Upper lobe of left lung (tissue), 6 donors: ENCODE results near the gene MOV10L1. TPM values are rescaled to one million over a fixed set of nuclear protein-coding genes. Genes with fewer than 3 reads are reported as not detected.

Source experiments
- ATAC-seq, 2 donors: fragments of 200-7000 bp; cut with Tn5 transposase; one replicate each; pipeline ENCODE4 v1.9.1; 2022; ENCODE audit warnings: mild to moderate bottlenecking in 2 of 2, moderate library complexity in 2 of 2; ENCODE audit not compliant: low FRiP score in 2 of 2
- DNase-seq, 2 donors: peaks; one replicate each; pipeline ENCODE4 v3.0.0-alpha.2; 2019 to 2020
- H3K27ac ChIP-seq, 4 donors: fragments of 200-600 bp; sonication (generic); one replicate each; pipeline ENCODE4 v1.5.1; 2016 to 2019
- H3K27me3 ChIP-seq, 4 donors: fragments of 200-600 bp; sonication (generic); one replicate each; pipeline ENCODE4 v1.5.1; 2017 to 2019
- H3K36me3 ChIP-seq, 4 donors: fragments of 200-600 bp; sonication (generic); one replicate each; pipeline ENCODE4 v1.5.1; 2016 to 2019
- H3K4me1 ChIP-seq, 4 donors: fragments of 200-600 bp; sonication (generic); one replicate each; pipeline ENCODE4 v1.5.1; 2018 to 2019
- H3K4me3 ChIP-seq, 4 donors: fragments of 200-600 bp; sonication (generic); one replicate each; pipeline ENCODE4 v1.5.1; 2017 to 2019; ENCODE audit warnings: mild to moderate bottlenecking in 2 of 4, moderate library complexity in 1 of 4
- H3K9me3 ChIP-seq, 4 donors: fragments of 200-600 bp; sonication (generic); one replicate each; pipeline ENCODE4 v1.5.1; 2018 to 2019
- EP300 ChIP-seq, 4 donors: sonication (generic); formaldehyde crosslinking; IDR thresholded peaks; one replicate each; pipeline ENCODE4 v1.5.1; 2017; ENCODE audit warnings: antibody characterized with exemption in 4 of 4, control low read depth in 2 of 4
- POLR2A ChIP-seq, 4 donors: fragments of 450-650 bp; IDR thresholded peaks; one replicate each; pipeline ENCODE4 v1.5.1; 2016 to 2017; ENCODE audit warnings: antibody characterized with exemption in 4 of 4, mild to moderate bottlenecking in 2 of 4
- POLR2AphosphoS5 ChIP-seq, 2 donors: sonication (generic); formaldehyde crosslinking; IDR thresholded peaks; one replicate each; pipeline ENCODE4 v1.5.1; 2017; ENCODE audit warnings: antibody characterized with exemption in 2 of 2
- WGBS, 2 donors: methylation state at CpG; one replicate each; pipeline ENCODE4 v1.1.5; 2017 to 2018; 5-methylcytosine and 5-hydroxymethylcytosine counted together
- total RNA-seq, 6 donors: library from RNA; depleted of rRNA in 4 of 6; stranded (reverse); fragments of >200 nt in 4 of 6; gene quantifications; one replicate each; pipeline versions ENCODE4 v1.1.0 to v1.2.1, GENCODE V29; 2016 to 2021
- TF ChIP-seq, protein P1 (sequence below), 6 experiments: fragments of 450-650 bp in 4 of 6; fragments of 200-600 bp in 2 of 6; sonication (generic) in 2 of 6; IDR thresholded peaks; one replicate each; pipeline ENCODE4 v1.5.1; 2016 to 2019; ENCODE audit warnings: antibody characterized with exemption in 6 of 6
- donor health status: DM: no; HTN: no; CAD: no; lungs with moderate emphysema.
- donor health status: DM: no; HTN: yes; CAD: no; lungs with severe emphysema.

Gene MOV10L1
- total RNA-seq, 6 donors from 2014 or later = 0.47 to 3.1 (median 1.8) TPM; not detected in 1

DNA sequence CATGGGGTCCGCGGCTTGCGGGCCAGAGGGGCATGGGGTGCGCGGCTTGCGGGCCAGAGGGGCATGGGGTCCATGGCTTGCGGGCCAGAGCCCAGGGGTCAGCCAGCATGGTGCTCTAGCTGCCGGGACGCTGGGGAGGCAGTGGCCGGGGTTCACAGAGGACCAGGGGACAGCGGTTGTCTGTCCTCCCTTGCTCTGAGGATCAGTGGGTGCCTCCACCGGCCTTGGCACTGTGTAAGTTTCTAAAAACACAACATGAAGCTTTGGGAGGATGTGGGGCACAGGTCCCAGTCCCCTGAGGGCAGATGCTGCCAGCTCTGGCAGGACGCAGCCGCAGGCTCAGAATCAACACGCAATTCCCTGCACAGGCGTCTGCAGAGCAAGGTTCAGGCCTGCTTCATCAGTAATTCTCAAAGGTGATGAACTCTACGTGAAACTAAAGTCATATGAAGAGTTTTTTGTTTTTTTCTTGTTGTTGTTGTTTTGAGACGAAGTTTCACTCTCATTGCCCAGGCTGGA lies 7.5 kb upstream of the MOV10L1 start:
- TF ChIP-seq POLR2AphosphoS5 (IDR thresholded peaks at IDR 0.05) = no peak
- TF ChIP-seq, protein P1, sequence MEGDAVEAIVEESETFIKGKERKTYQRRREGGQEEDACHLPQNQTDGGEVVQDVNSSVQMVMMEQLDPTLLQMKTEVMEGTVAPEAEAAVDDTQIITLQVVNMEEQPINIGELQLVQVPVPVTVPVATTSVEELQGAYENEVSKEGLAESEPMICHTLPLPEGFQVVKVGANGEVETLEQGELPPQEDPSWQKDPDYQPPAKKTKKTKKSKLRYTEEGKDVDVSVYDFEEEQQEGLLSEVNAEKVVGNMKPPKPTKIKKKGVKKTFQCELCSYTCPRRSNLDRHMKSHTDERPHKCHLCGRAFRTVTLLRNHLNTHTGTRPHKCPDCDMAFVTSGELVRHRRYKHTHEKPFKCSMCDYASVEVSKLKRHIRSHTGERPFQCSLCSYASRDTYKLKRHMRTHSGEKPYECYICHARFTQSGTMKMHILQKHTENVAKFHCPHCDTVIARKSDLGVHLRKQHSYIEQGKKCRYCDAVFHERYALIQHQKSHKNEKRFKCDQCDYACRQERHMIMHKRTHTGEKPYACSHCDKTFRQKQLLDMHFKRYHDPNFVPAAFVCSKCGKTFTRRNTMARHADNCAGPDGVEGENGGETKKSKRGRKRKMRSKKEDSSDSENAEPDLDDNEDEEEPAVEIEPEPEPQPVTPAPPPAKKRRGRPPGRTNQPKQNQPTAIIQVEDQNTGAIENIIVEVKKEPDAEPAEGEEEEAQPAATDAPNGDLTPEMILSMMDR (IDR thresholded peaks at IDR 0.05) = no peak
- no peak for TF ChIP-seq POLR2A (IDR thresholded peaks at IDR 0.05)
- TF ChIP-seq EP300 (IDR thresholded peaks at IDR 0.05) = no peak
- H3K27me3 ChIP-seq = no peaks in the 10 kb centered on the region
- 83 to 92% methylated on average over 12 to 18 of the region's 18 CpGs for WGBS, 2 donors

DNA sequence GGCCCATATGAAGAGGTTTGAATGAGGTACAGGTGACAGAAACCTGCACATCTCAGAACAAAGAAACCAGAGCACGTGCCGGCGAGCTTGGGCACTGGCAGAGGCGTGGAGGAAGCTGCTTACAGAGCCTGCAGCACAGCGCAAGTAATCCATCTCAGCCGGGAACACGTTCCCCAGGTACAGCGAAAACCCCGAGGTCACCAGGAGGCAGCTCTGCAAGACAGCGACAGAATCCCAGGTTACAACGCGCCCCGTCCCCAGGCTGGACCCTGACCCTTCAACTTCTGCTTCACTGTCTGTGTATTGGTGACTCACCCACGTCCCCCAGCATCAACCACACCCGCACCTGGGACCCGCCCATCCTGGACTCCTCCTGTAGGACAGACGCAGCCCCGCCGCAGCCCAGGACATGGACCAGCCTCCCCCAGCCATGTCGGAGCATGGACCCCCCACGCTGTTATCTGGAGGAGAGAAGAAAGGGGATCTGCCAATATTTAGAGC lies 6.8 kb upstream of the MOV10L1 start:
- DNase-seq (no peak), ATAC-seq (no peak)
- no peaks in the 10 kb centered on the region for H3K36me3 ChIP-seq
- H3K27me3 ChIP-seq = no peaks in the 10 kb centered on the region
- no peak overlapping the region for H3K27ac ChIP-seq
- TF ChIP-seq, protein P1 (IDR thresholded peaks at IDR 0.05) = no peak
- TF ChIP-seq POLR2AphosphoS5 (IDR thresholded peaks at IDR 0.05) (no peak), POLR2A (IDR thresholded peaks at IDR 0.05) (no peak), EP300 (IDR thresholded peaks at IDR 0.05) (no peak)
- no peaks in the 10 kb centered on the region for H3K9me3 ChIP-seq
- 83 to 88% methylated on average over 9 to 21 of the region's 21 CpGs for WGBS, 2 donors
- peaks cover 0 to 10% (median 0%) of the 10 kb centered on the region in 4 donors for H3K4me1 ChIP-seq
- no peak overlapping the region for H3K4me3 ChIP-seq

More for the DNA sequence above, 7.5 kb upstream of the MOV10L1 start:
- Histone ChIP-seq H3K27ac (no peak overlapping the region), H3K4me3 (no peak overlapping the region), H3K4me1 (peaks cover 0 to 10% (median 0%) of the 10 kb centered on the region in 4 donors), H3K9me3 (no peaks in the 10 kb centered on the region), H3K36me3 (no peaks in the 10 kb centered on the region)
- DNase-seq (no peak), ATAC-seq (no peak)

DNA sequence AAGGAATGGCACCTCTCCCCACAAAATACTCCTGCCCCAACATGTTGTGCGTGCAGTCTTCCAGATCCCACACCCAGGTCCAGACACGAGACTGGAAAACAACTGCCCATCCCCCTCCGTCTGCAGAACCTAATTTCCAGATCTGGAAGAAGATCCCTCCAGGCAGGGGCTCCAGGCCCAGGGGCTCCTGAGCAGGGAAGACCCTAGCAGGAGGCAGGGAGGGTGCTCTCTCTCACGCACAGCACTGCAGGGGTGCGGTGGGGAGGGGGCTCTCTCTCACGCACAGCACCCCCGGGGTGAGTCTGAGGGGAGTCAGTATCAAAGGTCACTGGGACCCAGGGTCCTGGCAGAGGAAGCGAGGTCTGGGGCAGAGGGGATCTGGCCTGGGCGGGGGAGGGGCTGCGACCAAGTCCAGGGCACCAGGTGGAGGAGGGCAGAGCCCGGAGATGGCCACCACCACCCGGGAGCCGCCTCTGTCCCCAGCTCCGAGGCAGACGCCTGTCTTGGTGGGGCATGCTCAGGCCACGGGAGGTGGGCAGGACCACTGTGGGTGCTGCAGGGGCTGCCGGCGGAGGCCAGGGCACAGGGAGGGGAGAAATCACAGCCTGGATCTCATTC lies 6.2 kb upstream of the MOV10L1 start:
- 74 to 78% methylated on average over 7 to 18 of the region's 18 CpGs for WGBS, 2 donors
- Histone ChIP-seq H3K9me3 (no peaks in the 10 kb centered on the region), H3K27me3 (no peaks in the 10 kb centered on the region), H3K36me3 (no peaks in the 10 kb centered on the region), H3K4me1 (peaks cover 0 to 10% (median 0%) of the 10 kb centered on the region in 4 donors), H3K27ac (no peak overlapping the region), H3K4me3 (no peak overlapping the region)
- ATAC-seq = peak in 1 of 2 donors; percentile 8
- no peak for TF ChIP-seq POLR2A (IDR thresholded peaks at IDR 0.05)
- no peak for TF ChIP-seq EP300 (IDR thresholded peaks at IDR 0.05)
- no peak for TF ChIP-seq POLR2AphosphoS5 (IDR thresholded peaks at IDR 0.05)
- TF ChIP-seq, protein P1 (IDR thresholded peaks at IDR 0.05) = no peak
- DNase-seq = peak in 1 of 2 donors; percentile 71

DNA sequence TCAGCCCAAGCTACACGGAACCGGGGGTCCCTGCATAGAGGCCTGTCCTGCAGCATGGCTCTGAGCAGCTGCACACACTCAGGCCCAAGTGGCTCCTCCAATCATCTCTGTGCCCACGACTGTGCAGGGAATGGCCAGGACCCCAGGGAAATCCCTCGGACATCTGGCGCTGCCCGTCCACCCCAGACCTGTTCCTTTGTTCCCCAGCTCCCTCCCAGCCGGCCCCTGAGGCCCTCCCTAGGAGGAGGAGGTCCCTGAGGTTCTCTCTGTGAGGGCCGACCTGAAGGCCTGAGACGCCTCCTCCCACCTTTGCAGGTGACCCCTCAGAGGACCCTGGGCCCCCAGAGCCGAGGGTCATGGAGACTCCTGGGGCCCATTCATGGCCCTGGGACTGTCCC lies 5.7 kb upstream of the MOV10L1 start:
- WGBS, 2 donors = 56 to 81% methylated on average over 8 to 10 of the region's 10 CpGs

More for the DNA sequence above, 5.7 kb upstream of the MOV10L1 start:
- Histone ChIP-seq H3K4me3 (no peak overlapping the region), H3K4me1 (peaks cover 0 to 10% (median 0%) of the 10 kb centered on the region in 4 donors), H3K27ac (no peak overlapping the region), H3K36me3 (no peaks in the 10 kb centered on the region), H3K27me3 (no peaks in the 10 kb centered on the region), H3K9me3 (no peaks in the 10 kb centered on the region)
- ATAC-seq = no peak
- DNase-seq = no peak
- TF ChIP-seq EP300 (IDR thresholded peaks at IDR 0.05) (no peak), POLR2AphosphoS5 (IDR thresholded peaks at IDR 0.05) (no peak), POLR2A (IDR thresholded peaks at IDR 0.05) (no peak)
- TF ChIP-seq, protein P1 (IDR thresholded peaks at IDR 0.05) = no peak
